ENCODE measurements around the gene STK32B. TPM values are rescaled to one million over a fixed set of nuclear protein-coding genes. Genes with fewer than 3 reads are reported as not detected.

The STK32B gene
- polyA plus RNA-seq, 1 of the 3 experiments (the other 2 are of a cell fraction), result 0.20 TPM

DNA sequence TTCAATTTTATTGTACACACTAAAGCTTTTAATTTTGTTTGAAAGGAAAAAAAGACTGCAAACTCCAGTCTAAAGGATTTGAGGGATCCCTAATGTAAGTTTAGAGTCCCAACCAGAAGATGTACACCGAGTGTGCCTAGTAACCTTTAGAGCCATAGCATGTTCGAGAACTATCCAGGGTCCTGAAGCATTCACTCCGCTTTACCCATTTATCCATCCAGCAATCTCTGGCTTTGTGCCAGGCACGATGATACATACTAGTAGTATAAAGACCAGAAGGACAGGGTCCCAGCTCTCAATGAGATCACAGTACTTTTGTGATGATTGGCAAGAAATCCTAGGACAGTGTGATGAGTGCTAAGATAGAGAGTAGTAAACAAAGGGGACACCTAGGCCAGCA, 168.7 kb downstream of the STK32B start:
- Histone ChIP-seq H3K9me3 (no peaks in the 10 kb centered on the region), H3K9ac (no peak overlapping the region), H3K27me3 (ENCODE audit: insufficient read depth) (no peaks in the 10 kb centered on the region), H4K20me1 (ENCODE audit: insufficient read depth) (no peaks in the 10 kb centered on the region), H3F3A (replicated peaks; ENCODE audit: insufficient read depth) (no peaks in the 10 kb centered on the region), H3K4me3 (ENCODE audit: low read depth in 2 of 2, low read length in 1 of 2) (no peak overlapping the region), H3K27ac (ENCODE audit: low read depth in 2 of 2, low read length in 1 of 2) (no peak overlapping the region), H3K9me2 (no peaks in the 10 kb centered on the region), H2AFZ (ENCODE audit: low read depth) (no peak overlapping the region), H3K36me3 (replicated peaks in 1 of 2; ENCODE audit: control insufficient read depth in 1 of 2, insufficient read depth in 2 of 2, low read length in 1 of 2) (no peaks in the 10 kb centered on the region), H3K4me2 (no peak overlapping the region), H3K4me1 (ENCODE audit: control insufficient read depth in 1 of 2, insufficient read depth in 2 of 2, low read depth in 1 of 2, low read length in 1 of 2) (no peaks in the 10 kb centered on the region), H3K79me2 (ENCODE audit: insufficient read depth) (no peaks in the 10 kb centered on the region)
- TF ChIP-seq REST (IDR thresholded peaks at IDR 0.05; ENCODE audit: low read depth, low read length) (peak; percentile 87), FOXJ3 (CRISPR knock-in tag; IDR thresholded peaks at IDR 0.05) (no peak)
- ChIA-PET POLR2A (no interaction called here), CTCF (no interaction called here)
- no peak for DNase-seq
- 3% methylated on average over 4 of the region's 4 CpGs for WGBS (ENCODE audit: low lambda C conversion rate)

DNA sequence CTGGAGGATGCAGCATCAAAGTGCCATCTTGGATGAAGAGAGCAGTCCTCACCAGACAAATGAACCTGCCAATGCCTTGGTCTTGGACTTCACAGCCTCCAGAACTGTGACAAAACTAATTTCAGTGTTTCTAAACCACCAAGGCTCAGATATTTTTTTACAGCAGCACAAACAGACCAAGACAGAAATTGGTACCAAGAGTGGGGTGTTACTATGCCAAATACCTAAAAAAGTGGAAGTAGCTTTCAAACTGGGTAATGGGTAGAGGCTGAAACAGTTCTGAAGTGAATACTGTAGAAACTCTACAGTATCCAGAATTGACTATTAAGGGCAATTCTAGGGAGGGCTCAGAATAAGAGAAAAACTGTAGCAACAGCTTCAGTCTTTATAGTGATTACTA, 170.8 kb downstream of the STK32B start:
- H3K79me2 ChIP-seq (ENCODE audit: insufficient read depth), result no peaks in the 10 kb centered on the region
- H3K9me3 ChIP-seq, result no peaks in the 10 kb centered on the region
- TF ChIP-seq RFX5 (IDR thresholded peaks at IDR 0.05; ENCODE audit: low read length) (no peak), JUND (IDR thresholded peaks at IDR 0.05) (no peak), USF2 (IDR thresholded peaks at IDR 0.05; ENCODE audit: borderline replicate concordance, low read depth, low read length) (no peak), IRF3 (IDR thresholded peaks at IDR 0.05; ENCODE audit: low read depth, low read length) (no peak), RXRA (IDR thresholded peaks at IDR 0.05; ENCODE audit: borderline replicate concordance, low read depth) (no peak)
- H4K20me1 ChIP-seq (ENCODE audit: insufficient read depth), result no peaks in the 10 kb centered on the region
- no peaks in the 10 kb centered on the region for H3K9me2 ChIP-seq
- no peak overlapping the region for H3K4me3 ChIP-seq (ENCODE audit: low read depth in 2 of 2, low read length in 1 of 2)
- H3K36me3 ChIP-seq (replicated peaks in 1 of 2; ENCODE audit: control insufficient read depth in 1 of 2, insufficient read depth in 2 of 2, low read length in 1 of 2), result no peaks in the 10 kb centered on the region
- no peak overlapping the region for H3K27ac ChIP-seq (ENCODE audit: low read depth in 2 of 2, low read length in 1 of 2)
- H3K27me3 ChIP-seq (ENCODE audit: insufficient read depth), result no peaks in the 10 kb centered on the region
- CTCF ChIA-PET, result no interaction called here
- H3F3A ChIP-seq (replicated peaks; ENCODE audit: insufficient read depth), result no peaks in the 10 kb centered on the region
- POLR2A ChIA-PET, result no interaction called here
- no peak overlapping the region for H2AFZ ChIP-seq (ENCODE audit: low read depth)
- H3K4me2 ChIP-seq, result no peak overlapping the region
- H3K9ac ChIP-seq, result no peak overlapping the region
- no peak for DNase-seq
- H3K4me1 ChIP-seq (ENCODE audit: control insufficient read depth in 1 of 2, insufficient read depth in 2 of 2, low read depth in 1 of 2, low read length in 1 of 2), result no peaks in the 10 kb centered on the region

Measured in SK-N-SH (cell line).